ENCODE data around the gene RDX.
A peak's percentile ranks its signal among the peaks of the same experiment; 100 is the strongest.

RDX gene

GRCh38 chr11:110296226-110297075 lies at the start of gene RDX:
RDX (minus strand) TSS chr11:110296614; CDS start chr11:110279692, 16,922 bp downstream.
- DNase-seq (ENCODE audit: low read depth), result peak; percentile 89
- no peak for TF ChIP-seq CTCF (IDR thresholded peaks at IDR 0.05; ENCODE audit: insufficient read depth, low read depth, low read length, missing control alignments)
- peak within 1 kb of the TSS; percentile 83 for H3K4me3 ChIP-seq (ENCODE audit: low read length)

- no peak for TF ChIP-seq CTCF (IDR thresholded peaks at IDR 0.05; ENCODE audit: insufficient read depth, low read depth, low read length, missing control alignments)
- no peak overlapping the region for H3K4me3 ChIP-seq (ENCODE audit: low read length)
- DNase-seq (ENCODE audit: low read depth), result peak; percentile 82
These were observed 49.3 kb upstream of the RDX start for GRCh38 chr11:110345743-110346142.

- TF ChIP-seq CTCF (IDR thresholded peaks at IDR 0.05; ENCODE audit: insufficient read depth, low read depth, low read length, missing control alignments), result no peak
- no peak overlapping the region for H3K4me3 ChIP-seq (ENCODE audit: low read length)
- no peak for DNase-seq (ENCODE audit: low read depth)
These were observed 44.0 kb upstream of the RDX start for GRCh38 chr11:110340436-110340835.

GRCh38 chr11:110339456-110340250 lies 43.2 kb upstream of the RDX start:
- H3K4me3 ChIP-seq (ENCODE audit: low read length), result no peak overlapping the region
- TF ChIP-seq CTCF (IDR thresholded peaks at IDR 0.05; ENCODE audit: insufficient read depth, low read depth, low read length, missing control alignments), result no peak
- DNase-seq (ENCODE audit: low read depth), result no peak

- no peak for TF ChIP-seq CTCF (IDR thresholded peaks at IDR 0.05; ENCODE audit: insufficient read depth, low read depth, low read length, missing control alignments)
- H3K4me3 ChIP-seq (ENCODE audit: low read length), result no peak overlapping the region
- DNase-seq (ENCODE audit: low read depth), result no peak
These were observed 42.3 kb upstream of the RDX start for GRCh38 chr11:110338684-110339083.

- peak; percentile 90 for DNase-seq (ENCODE audit: low read depth)
- H3K4me3 ChIP-seq (ENCODE audit: low read length), result no peak overlapping the region
- TF ChIP-seq CTCF (IDR thresholded peaks at IDR 0.05; ENCODE audit: insufficient read depth, low read depth, low read length, missing control alignments), result no peak
These were observed 41.3 kb upstream of the RDX start for GRCh38 chr11:110337570-110338193.

Measured in epithelial cell of esophagus (primary cell).